ENCODE data around the gene SEPHS2. TPM values are rescaled to one million over a fixed set of nuclear protein-coding genes. Genes with fewer than 3 reads are reported as not detected.

The SEPHS2 gene
- total RNA-seq, 4 donors from 2014 or later, result 16.8 to 26.2 (median 22.2) TPM

DNA sequence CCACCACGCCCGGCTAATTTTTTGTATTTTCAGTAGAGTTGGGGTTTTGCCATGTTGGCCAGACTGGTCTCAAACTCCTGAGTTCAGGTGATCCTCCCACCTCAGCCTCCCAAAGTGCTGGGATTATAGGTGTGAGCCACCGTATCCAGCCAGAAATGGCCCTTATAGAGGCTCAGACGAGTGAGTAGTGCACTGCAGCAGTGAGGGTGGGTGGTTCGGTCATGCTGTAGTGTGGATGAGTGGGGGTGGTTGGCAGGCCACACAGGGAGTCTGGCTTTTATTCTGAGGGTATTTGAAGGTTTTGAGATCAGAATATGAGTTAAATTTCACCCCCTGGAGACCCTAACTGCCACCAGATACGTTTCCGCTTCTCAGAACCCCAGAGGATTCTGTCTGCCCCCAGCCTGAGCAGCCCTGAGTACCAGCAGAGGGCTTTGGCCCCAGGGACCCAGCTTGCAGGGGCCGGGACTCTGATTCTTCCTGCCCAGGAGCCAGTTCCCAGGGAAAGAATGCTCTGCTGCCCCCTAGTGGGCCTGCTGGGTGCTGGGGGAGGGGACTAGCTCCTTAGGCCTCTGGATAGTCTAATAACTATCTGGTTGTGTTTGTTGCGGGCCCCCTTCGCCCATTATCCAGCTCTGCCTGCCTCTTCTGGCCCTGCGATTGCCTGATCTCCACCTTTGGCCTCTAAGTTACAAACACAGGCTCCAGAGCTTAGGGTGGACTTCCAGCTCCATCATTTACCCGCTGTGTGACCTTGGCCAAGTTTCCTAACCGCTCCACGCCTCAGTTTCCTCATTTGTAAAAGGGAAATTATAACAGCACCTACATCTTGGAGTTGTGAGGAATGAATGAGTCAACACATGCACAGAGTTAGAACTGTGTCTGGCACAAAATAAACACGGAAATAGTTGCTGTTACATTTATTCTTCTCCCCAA, 36.3 kb downstream of the SEPHS2 start:
- Histone ChIP-seq H3K36me3 (no peaks in the 10 kb centered on the region), H3K4me3 (no peak overlapping the region), H3K9me3 (no peaks in the 10 kb centered on the region), H3K27ac (no peak overlapping the region), H3K27me3 (no peaks in the 10 kb centered on the region), H3K4me1 (peaks cover 32% of the 10 kb centered on the region)
- peak; percentile 94 for DNase-seq (ENCODE audit: low spot score in 2 of 2)
- 45% methylated on average over 14 of the region's 15 CpGs for WGBS
- TF ChIP-seq POLR2AphosphoS5 (IDR thresholded peaks at IDR 0.05) (peak in 1 of 3 donors; percentile 31), EP300 (IDR thresholded peaks at IDR 0.05) (no peak), POLR2A (IDR thresholded peaks at IDR 0.05) (no peak)
- TF ChIP-seq, protein P1, sequence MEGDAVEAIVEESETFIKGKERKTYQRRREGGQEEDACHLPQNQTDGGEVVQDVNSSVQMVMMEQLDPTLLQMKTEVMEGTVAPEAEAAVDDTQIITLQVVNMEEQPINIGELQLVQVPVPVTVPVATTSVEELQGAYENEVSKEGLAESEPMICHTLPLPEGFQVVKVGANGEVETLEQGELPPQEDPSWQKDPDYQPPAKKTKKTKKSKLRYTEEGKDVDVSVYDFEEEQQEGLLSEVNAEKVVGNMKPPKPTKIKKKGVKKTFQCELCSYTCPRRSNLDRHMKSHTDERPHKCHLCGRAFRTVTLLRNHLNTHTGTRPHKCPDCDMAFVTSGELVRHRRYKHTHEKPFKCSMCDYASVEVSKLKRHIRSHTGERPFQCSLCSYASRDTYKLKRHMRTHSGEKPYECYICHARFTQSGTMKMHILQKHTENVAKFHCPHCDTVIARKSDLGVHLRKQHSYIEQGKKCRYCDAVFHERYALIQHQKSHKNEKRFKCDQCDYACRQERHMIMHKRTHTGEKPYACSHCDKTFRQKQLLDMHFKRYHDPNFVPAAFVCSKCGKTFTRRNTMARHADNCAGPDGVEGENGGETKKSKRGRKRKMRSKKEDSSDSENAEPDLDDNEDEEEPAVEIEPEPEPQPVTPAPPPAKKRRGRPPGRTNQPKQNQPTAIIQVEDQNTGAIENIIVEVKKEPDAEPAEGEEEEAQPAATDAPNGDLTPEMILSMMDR (IDR thresholded peaks at IDR 0.05), result peak; percentile 84 to 93

DNA sequence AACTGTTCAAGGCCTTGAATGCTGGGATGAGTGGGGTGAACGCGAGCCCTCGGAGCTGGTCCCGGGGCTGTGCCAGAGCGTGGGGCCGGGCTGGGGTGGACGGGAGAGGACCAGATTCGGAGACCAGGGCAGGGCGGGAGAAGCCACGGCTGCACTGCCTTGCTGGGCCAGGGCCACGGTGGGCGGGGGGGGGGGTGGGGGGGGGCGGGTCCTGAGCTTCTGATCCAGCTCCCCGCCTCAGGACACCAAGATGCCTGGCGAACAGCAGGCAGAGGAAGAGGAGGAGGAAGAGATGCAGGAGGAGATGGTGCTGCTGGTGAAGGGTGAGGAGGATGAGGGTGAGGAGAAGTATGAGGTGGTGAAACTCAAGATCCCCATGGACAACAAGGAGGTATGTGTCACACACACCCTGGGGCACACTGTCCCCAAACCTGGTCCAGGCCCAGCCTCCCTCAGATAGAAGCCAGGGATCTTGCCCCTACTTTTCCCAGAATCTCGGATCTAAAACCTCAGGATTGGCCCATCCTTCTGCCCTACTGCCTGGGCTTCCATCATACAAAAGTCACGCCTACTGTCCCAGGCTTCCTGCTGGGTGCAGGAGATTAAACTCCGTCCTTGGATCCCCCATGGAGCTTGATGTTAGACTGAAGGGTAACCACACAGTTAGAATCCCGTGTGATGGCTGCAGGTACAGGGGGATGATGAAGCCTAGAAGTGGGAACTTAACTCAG, 37.7 kb downstream of the SEPHS2 start:
- no peak for DNase-seq (ENCODE audit: low spot score in 2 of 2)
- no peak for TF ChIP-seq POLR2AphosphoS5 (IDR thresholded peaks at IDR 0.05)
- TF ChIP-seq, protein P1 (IDR thresholded peaks at IDR 0.05), result no peak
- H3K27me3 ChIP-seq, result no peaks in the 10 kb centered on the region
- peaks cover 32% of the 10 kb centered on the region for H3K4me1 ChIP-seq
- peak overlapping the region; percentile 90 for H3K27ac ChIP-seq
- no peaks in the 10 kb centered on the region for H3K36me3 ChIP-seq
- peak overlapping the region; percentile 74 for H3K4me3 ChIP-seq
- 22% methylated on average over 9 of the region's 19 CpGs for WGBS
- H3K9me3 ChIP-seq, result no peaks in the 10 kb centered on the region

DNA sequence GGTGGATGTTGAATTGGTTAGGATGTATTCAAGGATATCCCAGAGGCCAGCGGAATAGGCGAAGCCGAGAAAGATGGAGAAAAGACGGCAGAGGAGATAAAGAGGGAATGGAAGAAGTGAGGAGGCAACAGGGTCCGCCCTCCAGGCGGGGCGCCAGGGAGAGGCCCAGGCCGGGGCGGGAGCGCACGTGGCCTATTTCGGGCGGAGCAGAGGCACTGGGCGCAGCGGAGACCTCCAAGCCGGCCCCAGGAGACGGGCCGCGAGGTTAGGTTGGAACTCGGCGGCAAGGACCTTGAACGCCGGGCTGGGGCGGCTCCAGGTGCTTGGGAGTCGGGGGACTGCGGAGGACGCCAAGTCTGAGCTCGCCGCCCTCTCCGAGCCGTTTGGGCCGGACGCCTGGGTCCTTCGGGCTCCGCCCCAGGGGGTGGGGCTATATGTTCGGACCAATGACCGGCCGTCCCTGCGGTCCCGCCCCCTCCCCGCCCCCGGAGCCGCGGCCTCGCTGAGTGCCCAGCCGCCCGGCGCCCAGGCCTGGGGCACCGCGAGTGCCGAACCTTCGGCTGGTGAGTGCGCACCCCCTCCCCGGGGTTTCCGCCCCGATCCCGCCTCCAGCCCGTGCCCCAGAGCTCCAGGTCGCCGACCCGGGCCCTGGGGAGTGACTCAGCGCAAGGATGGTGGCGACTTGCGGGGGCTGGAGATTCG, 38.4 kb downstream of the SEPHS2 start, which contains the start of gene ZNF771:
TSS of gene ZNF771 (plus strand) at position 505 of the 702 bp plus-strand sequence. CDS start 448 bp downstream, outside the sequence.
- H3K36me3 ChIP-seq, result no peaks in the 10 kb centered on the region
- H3K27me3 ChIP-seq, result no peaks in the 10 kb centered on the region
- H3K4me3 ChIP-seq, result peak within 1 kb of the TSS; percentile 74
- DNase-seq (ENCODE audit: low spot score in 2 of 2), result peak; percentile 94 to 95
- no peaks in the 10 kb centered on the region for H3K9me3 ChIP-seq
- peaks cover 32% of the 10 kb centered on the region for H3K4me1 ChIP-seq
- TF ChIP-seq EP300 (IDR thresholded peaks at IDR 0.05) (no peak), POLR2AphosphoS5 (IDR thresholded peaks at IDR 0.05) (peak in 2 of 3 donors; percentile 7 to 80)
- WGBS, result 0% methylated on average over 17 of the region's 65 CpGs
- peak within 1 kb of the TSS; percentile 90 for H3K27ac ChIP-seq

- no peaks in the 10 kb centered on the region for H3K27me3 ChIP-seq
- H3K27ac ChIP-seq, result peak overlapping the region; percentile 90
- peak overlapping the region; percentile 74 for H3K4me3 ChIP-seq
- 18% methylated on average over 12 of the region's 14 CpGs for WGBS
- H3K36me3 ChIP-seq, result no peaks in the 10 kb centered on the region
- TF ChIP-seq POLR2A (IDR thresholded peaks at IDR 0.05) (no peak), EP300 (IDR thresholded peaks at IDR 0.05) (no peak), POLR2AphosphoS5 (IDR thresholded peaks at IDR 0.05) (no peak)
- TF ChIP-seq, protein P1 (IDR thresholded peaks at IDR 0.05), result no peak
- DNase-seq (ENCODE audit: low spot score in 2 of 2), result no peak
- no peaks in the 10 kb centered on the region for H3K9me3 ChIP-seq
- peaks cover 32% of the 10 kb centered on the region for H3K4me1 ChIP-seq
Observed at GRCh38 chr16:30406795-30407101, 38.9 kb downstream of the SEPHS2 start.

DNA sequence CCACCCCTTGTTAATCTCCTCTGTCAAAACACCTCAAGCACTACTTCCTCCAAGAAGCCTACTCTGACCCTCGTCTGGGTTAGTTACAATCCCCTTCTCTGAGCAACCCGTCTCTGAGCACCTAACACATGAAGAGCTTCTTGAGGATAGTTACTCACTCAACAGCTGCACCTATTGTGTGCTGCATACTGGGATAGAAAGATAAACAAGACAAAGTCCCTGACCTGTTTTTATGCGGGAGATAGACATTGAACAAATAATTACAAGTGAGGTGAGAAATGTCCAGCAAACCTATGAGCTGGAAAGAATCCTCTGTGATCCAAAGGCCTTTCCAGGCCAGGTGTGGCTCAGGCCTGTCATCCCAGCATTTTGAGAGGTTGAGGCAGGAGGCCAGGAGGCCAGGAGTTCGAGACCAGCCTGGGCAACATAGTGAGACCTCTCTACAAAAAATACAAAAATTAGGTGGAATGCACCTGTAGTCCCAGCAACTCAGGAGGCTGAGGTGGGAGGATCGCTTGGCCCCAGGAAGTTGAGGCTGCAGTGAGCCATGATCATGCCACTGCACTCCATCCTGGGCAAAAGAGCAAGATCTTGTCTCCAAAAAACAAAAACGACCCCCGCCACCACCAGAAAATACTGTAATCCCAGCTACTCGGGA, 43.8 kb downstream of the SEPHS2 start:
- Histone ChIP-seq H3K9me3 (no peaks in the 10 kb centered on the region), H3K4me1 (peaks cover 23% of the 10 kb centered on the region), H3K36me3 (peaks cover 11% of the 10 kb centered on the region), H3K4me3 (no peak overlapping the region), H3K27me3 (no peaks in the 10 kb centered on the region), H3K27ac (no peak overlapping the region)
- TF ChIP-seq POLR2A (IDR thresholded peaks at IDR 0.05) (no peak), POLR2AphosphoS5 (IDR thresholded peaks at IDR 0.05) (no peak), EP300 (IDR thresholded peaks at IDR 0.05) (no peak)
- TF ChIP-seq, protein P1 (IDR thresholded peaks at IDR 0.05), result no peak
- DNase-seq (ENCODE audit: low spot score in 2 of 2), result no peak
- 84% methylated on average over 8 of the region's 8 CpGs for WGBS

All from suprapubic skin (tissue), 4 donors.